GM12872 (cell line): ENCODE results near the gene GAL3ST2.

Source experiments
- CTCF ChIP-seq: IDR thresholded peaks from 3 replicates; pipeline ENCODE4 v1.5.1; 2011; ENCODE audit warnings: low read depth, mild to moderate bottlenecking, low read length, moderate library complexity; ENCODE audit not compliant: insufficient read depth

Gene GAL3ST2

GRCh38 chr2:241764275-241765241 lies 12.1 kb upstream of the GAL3ST2 start:
- TF ChIP-seq CTCF, result no peak

GRCh38 chr2:241767464-241768250 lies 9.0 kb upstream of the GAL3ST2 start:
- no peak for TF ChIP-seq CTCF

GRCh38 chr2:241768251-241768711 lies 8.3 kb upstream of the GAL3ST2 start:
- no peak for TF ChIP-seq CTCF

GRCh38 chr2:241768850-241769249 lies 7.8 kb upstream of the GAL3ST2 start:
- TF ChIP-seq CTCF, result no peak

GRCh38 chr2:241769819-241770184 lies 6.8 kb upstream of the GAL3ST2 start:
- TF ChIP-seq CTCF, result no peak

GRCh38 chr2:241770185-241770935 lies 6.3 kb upstream of the GAL3ST2 start:
- no peak for TF ChIP-seq CTCF

GRCh38 chr2:241770936-241771285 lies 5.7 kb upstream of the GAL3ST2 start:
- no peak for TF ChIP-seq CTCF
